Muscle of back (tissue), 11 donors: ENCODE measurements around the gene MCOLN1. TPM values are rescaled to one million over a fixed set of nuclear protein-coding genes. Genes with fewer than 3 reads are reported as not detected.
"Not testable (repeated sequence)": the region's sequence is repeated elsewhere in the genome, so short reads cannot be mapped to it uniquely, and the experiment has no call there.

Experiments used
- DNase-seq, 3 donors: peaks; one replicate each; pipeline versions ENCODE4 v3.0.0 to v3.0.0-alpha.2; 2013
- polyA plus RNA-seq, 10 donors: library from polyadenylated mRNA; unstranded; fragments of 120-200 nt; gene quantifications; one replicate each; pipeline ENCODE4 v1.2.1, GENCODE V29; 2013; ENCODE audit not compliant: insufficient read length in 10 of 10

MCOLN1 gene
- polyA plus RNA-seq, 10 donors, result 8.2 to 13.8 (median 12.0) TPM

DNA sequence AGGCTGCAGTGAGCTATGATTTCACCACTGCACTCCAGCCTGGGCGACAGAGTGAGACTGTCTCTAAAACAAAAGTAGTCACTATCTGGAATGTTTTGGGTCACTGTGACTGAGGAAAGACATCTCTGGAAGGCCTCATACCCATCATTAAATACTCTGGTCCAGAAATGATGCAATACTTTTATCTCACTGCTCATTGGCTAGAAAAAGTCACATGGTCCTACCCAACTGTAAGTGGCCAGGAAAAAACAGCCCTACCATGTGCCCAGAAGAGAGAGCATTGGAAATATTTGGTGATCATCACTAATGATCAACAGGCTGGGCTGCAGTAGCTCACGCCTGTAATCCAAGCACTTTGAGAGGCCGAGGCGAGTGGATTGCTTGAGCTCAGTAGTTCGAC is 42.9 kb downstream of the MCOLN1 start:
- DNase-seq, result no peak

DNA sequence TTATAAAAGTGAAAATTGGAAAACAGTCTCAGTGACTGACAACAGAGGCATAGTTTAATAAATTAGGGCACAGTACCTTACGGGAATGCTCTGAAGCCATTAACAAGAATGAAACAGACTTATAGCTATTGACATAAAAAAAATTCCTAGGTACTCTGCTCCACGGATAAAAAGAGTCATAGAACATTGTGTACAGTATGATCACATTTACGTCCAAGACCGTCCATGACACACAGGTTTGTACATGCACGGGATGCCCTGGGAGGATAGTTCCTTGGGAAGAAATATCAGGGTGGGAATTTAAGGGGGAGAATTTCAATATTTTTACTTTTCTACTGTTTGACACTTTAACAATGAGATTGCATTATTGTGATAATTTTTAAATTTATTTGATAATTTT is 48.3 kb downstream of the MCOLN1 start:
- no peak for DNase-seq

DNA sequence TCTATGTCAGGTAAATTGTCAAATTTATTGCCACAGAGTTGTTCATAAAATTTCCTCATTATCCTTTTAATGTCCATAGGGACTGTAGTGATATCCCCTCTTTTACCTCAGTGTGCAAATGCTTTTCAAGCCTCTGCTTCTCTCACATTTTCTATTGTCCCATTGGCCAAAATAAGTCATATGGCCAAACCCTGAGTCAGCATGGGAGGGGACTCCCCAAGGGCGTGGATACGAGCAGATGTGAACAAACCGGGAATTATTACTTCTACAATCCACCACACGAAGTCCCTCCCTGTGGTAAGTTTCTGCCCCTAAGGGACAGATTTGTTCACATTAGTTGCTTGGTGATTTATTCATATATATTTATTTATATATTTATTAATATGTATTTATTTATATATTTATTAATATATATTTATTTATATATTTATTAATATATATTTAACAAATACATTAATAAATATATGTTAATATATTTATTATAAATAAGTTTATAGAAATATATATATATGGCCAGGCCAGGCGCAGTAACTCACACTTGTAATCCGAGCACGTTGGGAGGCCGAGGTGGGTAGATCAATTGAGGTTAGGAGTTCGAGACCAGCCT is 53.1 kb downstream of the MCOLN1 start:
- no peak for DNase-seq

DNA sequence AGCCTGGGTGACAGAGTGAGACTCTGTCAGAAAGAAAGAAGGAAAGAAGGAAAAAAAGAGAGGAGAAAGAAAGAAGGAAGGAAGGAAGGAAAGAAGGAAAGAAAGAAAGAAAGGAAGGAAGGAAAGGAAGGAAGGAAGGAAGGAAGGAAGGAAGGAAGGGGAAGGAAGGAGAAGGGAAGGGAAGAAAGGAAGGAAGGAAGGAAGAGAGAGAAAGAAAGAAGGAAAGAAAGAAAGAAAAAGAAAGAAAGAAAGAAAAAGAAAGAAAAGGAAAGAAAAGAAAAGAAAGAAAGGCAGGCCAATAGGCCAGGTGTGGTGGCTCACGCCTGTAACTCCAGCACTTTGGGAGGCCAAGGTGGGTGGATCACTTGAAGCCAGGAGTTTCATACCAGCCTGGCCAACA is 55.0 kb downstream of the MCOLN1 start:
- not testable (repeated sequence) for DNase-seq

DNA sequence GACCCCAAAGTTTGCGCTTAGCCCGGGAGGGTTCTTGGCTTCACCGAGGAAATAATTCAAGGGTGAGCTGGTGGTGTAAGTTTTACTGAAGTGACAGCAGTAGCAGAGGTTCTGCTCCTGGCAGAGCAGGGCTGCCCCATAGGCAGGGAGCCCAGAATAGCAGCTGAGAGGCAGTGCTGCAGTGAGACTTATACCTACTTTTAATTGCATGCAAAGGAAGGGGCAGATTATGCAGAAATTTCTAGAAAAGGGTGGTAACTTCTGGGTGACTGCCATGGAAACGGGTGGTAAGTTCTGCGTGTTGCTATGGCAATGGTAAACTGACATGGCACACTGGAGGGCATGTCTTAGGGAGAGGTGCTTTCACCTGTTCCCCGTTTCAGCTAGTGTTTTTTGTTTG is 55.7 kb downstream of the MCOLN1 start:
- DNase-seq, result no peak

DNA sequence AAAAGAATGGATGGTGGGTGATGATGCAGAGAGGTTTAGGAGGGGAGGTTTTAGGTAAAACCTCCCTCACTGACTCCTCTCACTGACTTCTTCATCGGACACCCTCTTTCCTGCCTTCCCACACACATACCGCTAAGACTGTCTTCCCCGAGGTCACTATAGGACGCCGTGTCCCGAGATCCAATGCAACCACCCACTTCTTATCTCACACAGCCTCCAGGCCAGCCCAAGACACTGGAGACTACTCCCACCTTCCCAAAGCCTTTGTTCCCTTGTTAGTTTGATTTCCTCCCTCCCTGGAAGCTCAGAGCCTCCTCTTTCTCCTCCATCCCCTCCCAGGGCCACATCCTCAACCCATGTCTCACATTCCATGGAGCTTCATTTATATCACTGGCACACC is 56.8 kb downstream of the MCOLN1 start:
- DNase-seq, result no peak

DNA sequence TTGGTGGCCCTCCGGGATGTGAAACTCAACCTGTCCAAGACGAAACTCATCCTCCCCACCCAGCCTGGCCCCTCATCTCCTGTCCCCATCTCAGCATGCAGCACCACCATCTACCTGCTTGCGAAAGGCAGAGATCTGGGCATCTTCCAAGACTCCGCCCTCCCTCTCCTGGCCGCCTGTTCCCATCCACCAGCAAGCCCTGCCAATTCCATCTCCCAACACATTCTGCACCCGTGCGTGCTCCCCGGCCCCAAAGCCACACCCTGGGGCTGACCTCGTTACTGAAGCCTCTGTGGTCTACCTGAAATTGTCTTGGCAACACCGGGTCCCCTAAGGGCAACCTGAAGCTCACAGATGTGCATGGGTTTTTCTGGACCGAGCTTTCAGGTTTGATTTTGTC is 60.0 kb downstream of the MCOLN1 start:
- DNase-seq, result no peak

Other genes with a start within 250 kb of the MCOLN1 start
- gene INSR, start 228.2 kb upstream of the MCOLN1 start, polyA plus RNA-seq, result 10 to 100 TPM; 10.4 to 19.0 (median 14.3) TPM
- gene ARHGEF18, start 173.7 kb upstream of the MCOLN1 start, polyA plus RNA-seq, result 10 to 100 TPM; 10.6 to 17.8 (median 14.1) TPM
- gene PEX11G, start 33.6 kb upstream of the MCOLN1 start, polyA plus RNA-seq, result 1 to 10 TPM; 1.9 to 3.6 (median 2.4) TPM
- gene ZNF358, start 6.5 kb upstream of the MCOLN1 start, polyA plus RNA-seq, result 10 to 100 TPM; 35.8 to 55.2 (median 41.5) TPM
- 10 to 100 TPM; 24.2 to 32.7 (median 27.4) TPM for gene PNPLA6, start 13.1 kb downstream of the MCOLN1 start, polyA plus RNA-seq
- gene CAMSAP3, start 73.2 kb downstream of the MCOLN1 start, polyA plus RNA-seq, result 1 to 10 TPM in 2 of 10 donors, under 1 TPM in 7, not detected in 1; 0.05 to 2.0 (median 0.24) TPM
- 10 to 100 TPM; 18.7 to 29.6 (median 23.1) TPM for gene XAB2, start 106.9 kb downstream of the MCOLN1 start, polyA plus RNA-seq
- 10 to 100 TPM; 48.6 to 90.3 (median 69.3) TPM for gene PET100, start 107.2 kb downstream of the MCOLN1 start, polyA plus RNA-seq
- under 1 TPM in 1 of 10 donors, not detected in 9; 0.26 TPM for gene PCP2, start 111.1 kb downstream of the MCOLN1 start, polyA plus RNA-seq
- 1 to 10 TPM; 2.1 to 7.9 (median 6.0) TPM for gene STXBP2, start 114.5 kb downstream of the MCOLN1 start, polyA plus RNA-seq
- gene RETN, start 146.4 kb downstream of the MCOLN1 start, polyA plus RNA-seq, result 1 to 10 TPM; 1.1 to 3.6 (median 2.4) TPM
- under 1 TPM in 6 of 10 donors, not detected in 4; 0.10 to 0.38 (median 0.28) TPM for gene MCEMP1, start 154.5 kb downstream of the MCOLN1 start, polyA plus RNA-seq
- 10 to 100 TPM; 26.0 to 45.4 (median 32.8) TPM for gene TRAPPC5, start 158.2 kb downstream of the MCOLN1 start, polyA plus RNA-seq
- under 1 TPM in 9 of 10 donors, not detected in 1; 0.22 to 0.97 (median 0.48) TPM for gene FCER2, start 179.5 kb downstream of the MCOLN1 start, polyA plus RNA-seq
- under 1 TPM in 4 of 10 donors, not detected in 6; 0.17 to 0.29 (median 0.24) TPM for gene CLEC4G, start 209.5 kb downstream of the MCOLN1 start, polyA plus RNA-seq
- gene CD209, start 224.9 kb downstream of the MCOLN1 start, polyA plus RNA-seq, result 1 to 10 TPM; 2.2 to 4.5 (median 3.7) TPM
- gene CLEC4M, start 240.6 kb downstream of the MCOLN1 start, polyA plus RNA-seq, result under 1 TPM in 7 of 10 donors, not detected in 3; 0.11 to 0.56 (median 0.26) TPM